ENCODE measurements around the gene PRDM10.

GRCh38 chr11:130051082-130051481 is 48.4 kb upstream of the PRDM10 start:
- TF ChIP-seq CTCF (conservative IDR thresholded peaks at IDR 0.05) (no peak), ZFX (IDR thresholded peaks at IDR 0.05) (no peak)
